HG03565 (cell line): ENCODE data around the gene SNCA.

Experiments used
- ATAC-seq: cut with Tn5 transposase; IDR thresholded peaks from one replicate; pipeline ENCODE4 v1.9.1; 2021; ENCODE audit warnings: mild to moderate bottlenecking, moderate library complexity; ENCODE audit not compliant: unreplicated experiment

Gene SNCA

DNA sequence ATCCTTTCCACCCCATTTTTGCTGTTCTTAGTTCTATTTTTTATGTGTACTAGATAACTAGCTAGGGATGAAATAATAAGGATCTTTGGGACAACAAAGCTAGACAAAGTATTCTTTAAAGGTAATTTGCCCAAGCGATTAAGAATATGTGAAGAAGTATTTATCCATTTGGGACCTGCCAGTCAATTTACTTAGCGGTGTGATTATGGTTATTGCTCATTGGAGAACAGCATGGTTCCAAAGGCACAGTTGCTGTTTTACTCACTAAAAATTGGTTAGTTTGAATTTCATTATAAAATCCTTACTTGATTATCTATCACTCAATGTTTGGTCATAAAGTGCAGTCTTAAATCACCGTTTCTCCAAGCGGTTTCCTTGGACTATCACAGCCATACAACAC lies 124.1 kb downstream of the SNCA start:
- no peak for ATAC-seq

DNA sequence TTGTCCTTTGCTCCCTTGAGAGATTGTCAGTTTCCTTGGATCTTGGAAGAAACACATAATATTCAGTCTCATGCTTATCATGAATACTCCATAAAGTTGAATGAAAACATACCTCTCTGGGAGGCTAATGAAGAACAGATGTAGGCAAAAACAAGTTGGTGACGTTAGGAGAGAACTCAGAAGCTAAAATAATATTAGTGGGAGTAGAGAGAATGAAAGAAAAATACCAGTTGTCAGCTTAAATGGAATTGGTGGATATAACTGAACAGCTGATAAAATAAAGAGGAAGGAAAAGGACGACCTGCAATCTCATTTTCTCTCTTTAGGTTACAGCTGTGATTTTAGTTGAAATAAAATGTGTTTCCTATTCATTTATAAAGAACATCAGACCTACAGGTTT lies 124.8 kb downstream of the SNCA start:
- ATAC-seq, result no peak

DNA sequence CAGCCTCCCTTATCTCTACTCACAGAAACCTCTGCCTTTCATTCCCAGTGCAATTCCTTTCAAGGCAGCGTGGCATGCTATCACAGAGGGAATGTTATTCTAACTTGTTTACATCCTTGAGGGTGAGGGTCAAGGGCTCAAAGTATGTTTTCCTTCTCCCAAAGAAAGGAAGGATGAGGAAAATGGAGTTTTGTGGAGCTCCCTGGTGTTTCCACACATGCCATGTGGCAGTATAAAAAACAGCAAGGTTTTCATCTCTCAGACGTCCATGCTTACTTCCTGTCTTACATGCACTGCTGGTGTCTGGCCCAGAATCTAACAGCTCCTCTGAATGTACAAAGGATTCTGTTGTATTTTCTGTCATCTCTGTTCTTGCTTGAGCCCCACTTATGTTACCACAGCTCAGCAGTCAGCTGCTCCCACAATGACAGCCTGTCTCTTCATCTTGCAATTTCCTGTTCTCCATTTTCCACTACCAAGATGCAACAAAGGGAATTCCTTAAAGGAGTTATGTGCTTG lies 128.0 kb downstream of the SNCA start:
- no peak for ATAC-seq

GRCh38 chr4:89707467-89707866 lies 129.5 kb downstream of the SNCA start:
- ATAC-seq, result no peak

GRCh38 chr4:89704651-89705395 lies 132.1 kb downstream of the SNCA start:
- no peak for ATAC-seq

- ATAC-seq, result no peak
Observed at GRCh38 chr4:89703829-89704590, 133.0 kb downstream of the SNCA start.

- no peak for ATAC-seq
Observed at GRCh38 chr4:89700766-89701423, 136.1 kb downstream of the SNCA start.

DNA sequence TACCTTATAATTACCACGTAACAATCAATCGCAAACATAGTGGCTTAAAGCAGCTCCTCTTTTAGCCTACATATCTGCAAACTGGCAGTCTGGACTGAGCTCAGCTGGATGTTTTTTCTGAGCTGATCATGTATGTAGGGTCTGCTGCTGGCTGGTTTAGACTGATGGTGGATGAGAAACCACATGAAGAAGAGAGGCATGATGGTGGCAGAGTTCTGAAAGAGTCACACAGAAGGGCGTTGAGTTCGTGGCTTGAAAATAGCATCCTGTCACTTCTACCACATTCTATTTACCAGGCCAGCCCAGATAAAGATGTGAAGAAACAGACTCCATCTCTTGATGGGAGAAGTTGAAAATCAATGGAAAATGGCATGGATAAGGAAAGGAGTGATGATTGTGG lies 151.3 kb downstream of the SNCA start:
- ATAC-seq, result no peak

- no peak for ATAC-seq
Observed at GRCh38 chr4:89685277-89685676, 151.7 kb downstream of the SNCA start.

GRCh38 chr4:89684536-89684935 lies 152.4 kb downstream of the SNCA start:
- ATAC-seq, result no peak

- ATAC-seq, result no peak
Observed at GRCh38 chr4:89682808-89683207, 154.2 kb downstream of the SNCA start.

GRCh38 chr4:89681671-89682070 lies 155.3 kb downstream of the SNCA start:
- no peak for ATAC-seq

DNA sequence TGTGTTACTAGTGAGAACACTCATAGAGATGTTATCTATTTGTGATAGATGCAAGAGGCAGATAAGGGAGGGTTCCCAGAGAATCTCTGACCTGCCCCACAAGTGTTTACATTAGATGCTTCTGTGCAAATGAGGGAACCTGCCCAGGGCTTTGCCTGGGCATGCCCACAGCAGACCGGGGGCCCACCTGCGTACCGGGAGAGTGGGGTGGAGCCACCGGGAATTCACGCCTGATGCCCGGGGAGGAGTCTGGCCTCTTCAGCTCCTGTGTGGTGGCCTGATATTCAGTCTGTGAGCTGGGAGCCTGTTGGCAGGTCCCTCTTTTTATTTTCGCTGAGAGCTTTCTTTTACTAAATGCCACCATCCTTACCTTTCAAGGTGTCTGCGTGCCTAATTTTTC lies 155.7 kb downstream of the SNCA start:
- no peak for ATAC-seq

GRCh38 chr4:89674876-89675459 lies 162.0 kb downstream of the SNCA start:
- no peak for ATAC-seq
